CD4-positive, alpha-beta T cell treated with Interleukin-1 beta for 1 hour (primary cell): ENCODE data around the gene JOSD2.

ENCODE experiments used
- DNase-seq, 2 donors: peaks; one replicate each; pipeline ENCODE4 v3.0.0-alpha.2; 2020 to 2022

Gene JOSD2, protein sequence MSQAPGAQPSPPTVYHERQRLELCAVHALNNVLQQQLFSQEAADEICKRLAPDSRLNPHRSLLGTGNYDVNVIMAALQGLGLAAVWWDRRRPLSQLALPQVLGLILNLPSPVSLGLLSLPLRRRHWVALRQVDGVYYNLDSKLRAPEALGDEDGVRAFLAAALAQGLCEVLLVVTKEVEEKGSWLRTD

DNA sequence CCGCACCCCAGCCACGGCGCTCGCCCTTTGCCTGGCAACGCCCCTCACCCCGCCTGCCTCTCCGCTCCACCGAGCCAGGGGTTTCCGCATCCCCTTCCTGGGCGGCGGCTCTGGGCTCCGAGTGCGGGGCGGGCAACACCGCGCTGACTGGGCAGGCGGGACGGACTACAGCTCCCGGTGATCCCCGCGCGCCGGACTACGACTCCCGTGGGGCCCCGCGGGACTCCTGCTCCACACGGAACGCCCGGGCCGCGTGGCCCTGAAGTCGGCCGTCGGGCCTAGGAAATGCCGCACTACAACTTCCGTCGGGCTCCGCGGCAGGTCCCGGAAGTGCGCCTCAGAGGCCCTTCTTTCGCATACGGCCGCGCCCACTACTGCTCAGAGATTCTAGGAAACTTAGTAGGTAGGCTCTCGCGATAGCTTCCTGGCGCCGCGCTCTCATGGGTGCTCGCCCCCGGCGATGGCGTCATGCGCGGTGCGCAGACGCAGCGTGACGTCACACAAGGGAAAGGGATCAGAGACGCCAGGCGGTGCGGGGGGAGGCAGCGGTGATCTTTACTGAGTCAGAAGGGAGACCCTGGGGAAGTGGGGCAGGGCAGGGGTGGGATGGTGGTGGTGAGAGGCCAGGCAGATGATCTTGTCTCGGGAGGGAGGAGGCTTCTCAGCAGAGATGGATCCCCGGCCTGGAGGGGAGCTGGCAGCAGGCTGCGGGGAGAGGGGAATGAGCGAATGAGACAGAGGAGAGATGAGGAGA is at the start of gene JOSD2:
Gene JOSD2 (minus strand): TSS at position 123 of the 754 bp plus-strand sequence. CDS start 760 bp downstream, outside the sequence.
- peak; percentile 98 to 99 for DNase-seq

DNA sequence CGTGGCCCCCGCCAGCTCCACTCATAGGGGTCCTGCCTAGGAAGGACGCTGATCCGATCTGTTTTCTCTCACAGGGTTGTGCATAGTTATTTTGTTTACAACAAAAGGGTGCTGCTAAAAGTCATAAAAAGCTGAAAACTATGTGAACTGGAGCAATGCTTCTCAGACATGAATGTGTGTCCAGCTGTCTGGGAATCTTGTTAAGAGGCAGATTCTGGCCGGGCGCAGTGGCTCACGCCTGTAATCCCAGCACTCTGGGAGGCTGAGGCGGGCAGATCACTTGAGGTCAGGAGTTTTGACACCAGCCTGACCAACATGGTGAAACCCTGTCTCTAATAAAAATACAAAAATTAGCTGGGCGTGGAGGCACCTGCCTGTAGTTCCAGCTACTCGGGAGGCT is 48.6 kb upstream of the JOSD2 start:
- DNase-seq: no peak

DNA sequence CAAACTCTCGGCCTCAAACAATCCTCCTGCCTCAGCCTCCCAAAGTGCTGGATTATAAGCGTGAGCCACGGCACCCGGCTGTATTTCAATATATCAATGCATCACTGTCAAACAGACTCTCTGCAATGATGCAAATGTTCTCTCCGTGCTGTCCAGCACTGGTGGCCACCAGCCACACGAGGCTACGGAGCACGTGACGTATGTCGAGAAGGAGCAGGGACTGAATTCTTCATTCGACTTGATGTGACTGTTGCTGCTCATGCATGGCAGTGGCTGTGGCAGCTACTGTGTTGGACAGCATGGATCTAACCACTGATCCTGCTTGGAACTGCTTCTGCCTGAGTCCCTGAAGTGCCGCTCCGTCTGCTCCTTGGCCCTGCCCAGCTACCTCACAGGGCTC is 47.5 kb upstream of the JOSD2 start:
- DNase-seq: no peak

DNA sequence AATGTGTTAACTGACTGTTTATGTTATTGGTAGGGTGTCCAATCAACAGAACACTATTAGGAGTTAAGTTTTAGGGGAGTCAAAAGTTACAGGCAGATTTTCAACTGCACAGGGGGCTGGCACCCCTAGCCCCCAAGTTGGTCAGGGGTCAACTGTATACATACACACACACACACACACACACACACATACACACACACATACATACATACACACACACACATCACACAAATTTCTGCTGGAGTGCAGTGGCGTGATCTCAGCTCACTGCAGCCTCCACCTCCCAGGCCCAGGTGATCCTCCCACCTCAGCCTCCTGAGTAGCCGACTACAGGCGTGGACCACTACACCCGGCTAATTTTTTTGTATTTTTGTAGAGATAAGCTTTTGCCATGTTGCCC is 47.0 kb upstream of the JOSD2 start:
- DNase-seq: no peak

DNA sequence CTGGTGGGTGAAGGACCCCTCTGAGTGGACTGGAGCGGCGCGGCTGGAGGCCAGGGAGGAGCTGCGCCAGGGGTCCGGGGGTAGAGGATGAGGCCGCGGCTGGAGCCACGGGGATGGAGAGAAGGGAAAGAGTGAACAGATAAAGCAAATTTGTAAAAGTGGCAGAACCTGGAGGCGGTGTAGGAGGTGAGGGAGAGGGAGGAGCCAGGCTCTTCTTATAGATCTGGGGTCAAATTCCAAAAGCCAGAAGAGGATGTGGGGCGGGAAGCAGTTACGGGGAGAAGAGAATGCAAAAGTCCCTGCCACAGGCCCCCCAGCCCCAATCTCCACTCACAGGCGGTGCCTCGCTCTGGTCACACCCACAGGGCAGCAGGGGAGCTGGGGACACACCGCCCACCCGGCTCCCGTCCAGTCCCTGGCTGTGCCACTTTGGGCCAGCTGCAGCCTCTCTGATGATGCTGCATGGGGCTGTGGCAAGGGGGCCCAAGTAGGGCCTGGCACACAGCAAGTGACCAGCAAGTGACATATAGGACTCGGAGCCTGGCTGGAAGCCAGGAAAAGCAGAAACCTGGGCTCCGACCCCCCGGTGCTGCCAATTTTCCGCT is 46.1 kb upstream of the JOSD2 start:
- DNase-seq: no peak

DNA sequence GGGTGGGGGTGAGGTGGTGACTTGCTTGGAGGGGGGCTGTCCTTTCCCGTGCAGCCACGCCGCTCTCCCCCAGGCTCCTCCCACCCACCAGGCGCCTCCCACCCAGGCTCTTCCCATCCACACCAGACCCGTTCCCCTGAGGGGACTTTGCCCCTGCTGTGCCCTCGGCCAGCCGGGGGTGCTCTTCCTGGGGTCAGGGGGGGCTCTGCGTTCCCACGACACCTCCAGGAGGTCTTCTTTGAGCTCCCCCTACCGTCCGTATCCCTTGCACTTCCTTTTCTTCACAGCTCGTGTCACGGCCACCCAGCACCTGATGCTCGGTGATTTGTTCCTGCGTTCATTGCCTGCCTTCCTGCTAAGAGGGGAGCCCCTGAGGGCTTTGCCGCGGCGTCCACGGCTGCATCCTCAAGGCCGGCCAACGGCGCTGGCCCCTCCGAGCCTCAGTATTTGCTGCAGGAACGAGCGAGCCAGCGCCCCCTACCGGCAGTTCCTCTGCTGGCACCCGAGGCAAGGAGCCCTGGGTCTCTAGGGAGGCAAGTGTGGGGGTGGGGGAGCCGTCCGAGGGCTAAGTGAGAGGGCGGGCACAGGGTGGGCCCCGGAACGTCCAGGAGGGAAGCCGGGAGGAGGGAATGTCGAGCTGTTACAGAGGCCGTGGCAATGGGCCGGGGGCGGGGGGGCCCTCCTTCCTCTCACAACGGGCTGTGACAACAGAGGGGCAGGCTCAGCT is 45.5 kb upstream of the JOSD2 start:
- peak; percentile 64 to 70 for DNase-seq

DNA sequence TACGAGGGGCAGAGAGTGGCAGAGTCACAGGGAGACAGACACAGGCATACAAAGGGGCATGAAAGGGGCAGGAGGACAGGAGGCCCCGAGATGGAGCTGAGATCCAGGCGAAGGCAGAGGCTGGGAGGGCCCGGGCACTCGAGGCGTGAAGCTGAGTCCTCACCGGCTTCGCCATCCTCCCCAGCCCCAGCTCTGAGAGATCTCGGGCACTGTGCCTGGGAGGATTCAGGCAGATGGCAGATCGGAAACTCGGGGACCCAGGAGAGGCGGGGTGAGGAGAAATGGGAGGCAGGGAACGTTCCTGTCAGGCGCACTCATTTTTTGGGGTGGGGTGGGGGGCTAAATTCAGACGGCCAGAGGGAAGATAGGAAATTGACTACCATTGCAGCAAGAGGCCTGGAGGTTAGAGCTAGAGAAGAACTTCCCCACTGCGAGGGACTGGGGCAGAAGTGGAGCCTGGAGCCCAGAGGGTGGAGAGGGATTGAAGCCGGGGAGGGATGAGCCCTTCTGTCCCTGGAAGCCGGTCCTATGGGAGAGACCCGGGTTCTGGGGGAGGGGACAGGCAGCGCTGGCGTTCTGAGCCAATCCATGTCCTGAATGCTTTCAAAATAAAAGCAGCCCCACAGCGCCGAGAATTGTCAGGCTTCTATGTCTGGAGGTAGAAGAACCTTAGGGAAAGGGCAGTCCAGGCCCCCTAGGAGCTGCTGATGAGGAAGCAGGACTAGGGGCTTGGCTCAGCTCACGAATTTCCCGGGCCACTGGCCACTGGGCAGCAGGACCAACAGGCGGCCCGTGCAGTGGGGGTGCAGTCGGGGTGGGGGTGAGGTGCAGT is 44.7 kb upstream of the JOSD2 start:
- no peak for DNase-seq

DNA sequence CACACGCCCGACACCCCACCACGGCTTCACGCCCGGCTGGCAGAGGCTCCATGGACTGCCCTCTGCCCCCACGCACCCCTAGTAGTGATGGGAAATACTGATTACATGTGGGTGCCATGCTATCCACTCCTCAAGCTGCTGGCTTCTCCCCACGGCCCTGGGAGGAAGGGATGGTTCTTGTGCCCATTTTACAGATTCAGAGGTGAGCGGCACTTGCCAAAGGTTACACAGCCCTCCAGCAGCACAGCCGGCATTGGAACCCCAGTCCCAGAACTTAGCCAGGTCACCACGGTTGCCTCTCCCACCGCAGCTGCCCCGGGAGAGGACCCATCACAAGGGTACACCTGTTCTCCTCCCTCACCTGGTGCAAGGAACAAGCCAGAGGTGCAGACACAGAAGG is 44.0 kb upstream of the JOSD2 start:
- no peak for DNase-seq

DNA sequence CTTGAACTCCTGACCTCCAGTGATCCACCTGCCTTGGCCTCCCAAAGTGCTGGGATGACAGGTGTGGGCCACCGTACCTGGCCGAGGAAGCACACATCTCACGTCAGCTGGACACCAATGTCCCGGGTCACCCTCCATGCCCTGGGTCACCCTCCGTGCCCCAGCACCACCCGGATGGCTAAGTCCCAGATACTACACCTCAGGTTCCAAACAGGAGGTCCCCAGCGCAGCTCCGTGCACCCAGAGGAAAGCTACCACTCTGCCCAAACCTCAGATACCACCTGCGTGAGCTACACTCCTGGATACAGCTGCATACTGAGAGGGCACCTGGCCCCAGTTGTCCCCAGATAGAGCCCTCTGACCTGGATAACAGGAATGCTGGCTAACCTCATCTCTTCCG is 43.2 kb upstream of the JOSD2 start:
- no peak for DNase-seq

DNA sequence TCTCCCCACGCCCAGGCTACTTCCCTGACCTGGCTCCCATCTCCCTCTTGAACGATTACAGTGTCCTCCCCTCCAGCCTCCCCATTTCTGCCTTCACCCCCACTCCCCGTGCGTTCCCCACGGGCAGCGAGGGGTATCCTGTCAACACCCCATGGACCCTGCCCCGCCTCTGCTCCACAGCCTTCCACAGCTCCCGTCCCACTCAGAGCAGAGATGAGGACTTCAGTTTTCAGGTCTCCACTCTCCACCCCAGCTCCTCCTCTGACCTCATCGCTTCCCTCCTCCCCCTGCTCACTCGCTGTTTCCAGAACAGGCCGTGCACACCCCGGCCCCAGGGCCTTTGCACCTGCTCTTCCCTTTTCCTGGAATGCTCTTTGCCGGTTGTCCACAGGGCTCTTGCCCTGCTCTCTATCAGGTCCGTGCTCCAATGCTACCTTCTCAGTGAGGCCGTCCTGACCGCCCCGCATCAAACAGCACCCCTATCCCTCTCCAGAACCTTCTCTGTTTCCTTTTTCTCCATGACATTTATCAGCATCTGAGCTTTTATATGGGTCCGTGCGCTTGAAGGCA is 42.2 kb upstream of the JOSD2 start:
- DNase-seq: no peak

DNA sequence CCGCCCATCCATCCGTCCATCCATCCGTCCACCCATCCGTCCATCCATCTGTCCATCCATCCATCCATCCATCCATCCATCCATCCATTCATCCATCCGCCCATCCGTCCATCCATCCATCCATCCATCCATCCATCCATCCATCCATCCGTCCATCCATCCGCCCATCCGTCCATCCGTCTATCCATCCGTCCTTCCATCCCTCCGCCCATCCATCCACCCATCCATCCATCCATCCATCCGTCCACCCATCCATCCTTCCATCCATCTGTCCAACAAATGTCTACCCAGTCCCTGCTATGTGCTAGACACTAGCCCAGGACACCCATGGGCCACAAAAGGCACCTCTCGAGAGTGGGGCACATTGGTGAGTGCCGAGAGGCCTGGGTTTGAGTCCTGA is 41.5 kb upstream of the JOSD2 start:
- DNase-seq: no peak

DNA sequence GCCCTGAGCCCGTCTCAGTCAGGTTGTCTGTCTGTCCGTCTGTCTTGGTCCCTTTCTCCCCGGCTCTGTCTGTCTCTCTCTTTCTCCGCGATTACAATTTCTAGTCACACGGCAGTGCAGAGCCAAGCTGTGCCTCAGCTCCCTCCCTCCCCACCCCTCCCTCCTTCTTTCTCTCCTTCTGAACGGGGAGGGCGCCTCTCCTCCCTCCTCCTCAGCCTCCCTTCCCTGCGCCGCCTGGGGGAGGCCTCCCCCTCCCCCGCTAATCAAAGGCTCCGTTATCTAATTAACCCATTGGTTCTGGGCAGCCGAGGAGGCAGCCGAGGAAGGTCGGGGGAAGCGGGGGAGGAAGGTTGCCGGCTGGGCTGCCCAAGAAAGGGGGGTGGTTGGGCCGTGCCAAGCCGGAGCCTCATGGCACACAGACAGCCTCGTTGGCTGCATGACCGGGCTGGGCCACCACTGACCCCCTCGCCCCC is 40.8 kb upstream of the JOSD2 start:
- no peak for DNase-seq

DNA sequence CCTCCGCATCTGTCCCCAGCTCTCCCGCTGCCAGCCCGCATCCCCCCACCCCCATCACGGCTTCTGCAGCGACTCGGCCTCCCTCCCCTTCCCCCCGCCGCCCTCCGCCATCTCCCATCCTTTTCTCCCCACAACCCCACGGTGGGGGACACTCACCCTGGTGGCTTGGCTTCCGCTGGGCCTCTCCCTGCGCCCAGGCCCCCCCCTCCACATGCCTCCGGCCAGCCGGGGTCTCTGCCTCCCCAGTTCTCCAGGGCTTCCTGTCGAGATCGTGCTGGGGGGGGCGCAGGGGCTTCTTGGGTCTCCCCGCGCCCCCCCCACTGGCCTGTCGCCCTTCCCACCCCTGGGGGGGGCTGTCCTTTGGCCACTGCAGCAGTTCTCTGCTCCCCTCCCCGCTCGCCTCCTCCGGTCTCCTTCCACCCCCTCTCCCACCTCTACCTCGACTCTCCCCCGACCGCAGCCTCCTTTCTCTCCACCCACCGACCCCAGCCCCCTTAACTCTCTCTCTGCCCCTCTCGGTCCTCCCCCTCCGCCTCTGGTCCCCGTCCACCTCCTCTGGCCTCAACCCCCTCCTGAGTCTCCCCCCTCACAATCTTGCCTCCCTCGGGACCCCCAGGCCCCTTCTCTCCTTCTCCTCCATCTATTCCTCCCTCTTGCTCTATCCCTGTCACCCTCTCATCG is 40.2 kb upstream of the JOSD2 start:
- DNase-seq: no peak

DNA sequence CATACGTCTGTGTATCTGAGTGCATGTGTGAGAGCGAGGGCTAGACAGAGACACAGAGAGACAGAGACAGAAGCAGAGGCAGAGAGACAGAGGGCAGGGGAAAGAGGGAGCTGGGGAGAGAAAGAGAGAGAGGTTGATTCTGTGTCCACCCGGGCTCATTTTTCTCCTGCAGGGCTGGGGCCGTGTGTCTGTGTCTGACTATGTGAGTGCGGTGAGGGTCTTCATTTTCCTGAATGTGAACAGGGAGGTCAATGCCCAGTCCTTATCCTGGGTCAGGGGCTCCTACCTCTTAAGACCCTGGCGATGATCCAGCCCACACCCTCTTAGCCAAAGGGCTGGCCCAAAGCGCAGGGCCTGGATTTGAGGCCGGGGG is 39.6 kb upstream of the JOSD2 start:
- no peak for DNase-seq

DNA sequence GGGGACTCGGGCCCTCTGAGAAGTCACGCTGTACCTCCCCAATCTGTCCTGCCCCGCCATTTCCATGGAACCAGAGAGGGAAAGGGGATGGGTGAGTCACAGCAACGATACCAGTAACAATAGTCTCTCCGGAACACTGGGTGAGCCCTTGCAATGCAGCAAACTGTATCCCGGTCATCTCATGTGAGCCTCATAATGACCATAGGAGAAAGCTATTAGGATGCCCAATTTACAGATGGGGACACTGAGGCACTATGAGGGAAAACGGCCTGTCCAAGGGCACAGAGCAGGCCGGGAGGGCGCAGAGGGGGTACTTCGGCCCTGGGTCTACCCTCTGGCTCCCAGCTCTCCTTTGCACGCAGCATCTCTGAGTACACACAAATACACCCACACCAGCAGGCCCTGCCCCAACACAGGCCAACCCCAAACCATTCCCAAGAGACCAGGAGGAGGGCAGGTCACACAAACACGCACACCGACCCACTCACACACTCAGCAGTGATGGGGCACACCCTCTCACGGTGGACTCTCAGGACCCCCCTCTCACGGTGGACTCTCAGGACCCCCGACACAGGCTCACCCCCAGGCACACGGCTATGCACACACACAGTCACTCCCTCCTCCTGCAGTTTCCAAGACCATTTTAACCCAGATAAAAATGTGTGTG is 39.1 kb upstream of the JOSD2 start:
- no peak for DNase-seq

DNA sequence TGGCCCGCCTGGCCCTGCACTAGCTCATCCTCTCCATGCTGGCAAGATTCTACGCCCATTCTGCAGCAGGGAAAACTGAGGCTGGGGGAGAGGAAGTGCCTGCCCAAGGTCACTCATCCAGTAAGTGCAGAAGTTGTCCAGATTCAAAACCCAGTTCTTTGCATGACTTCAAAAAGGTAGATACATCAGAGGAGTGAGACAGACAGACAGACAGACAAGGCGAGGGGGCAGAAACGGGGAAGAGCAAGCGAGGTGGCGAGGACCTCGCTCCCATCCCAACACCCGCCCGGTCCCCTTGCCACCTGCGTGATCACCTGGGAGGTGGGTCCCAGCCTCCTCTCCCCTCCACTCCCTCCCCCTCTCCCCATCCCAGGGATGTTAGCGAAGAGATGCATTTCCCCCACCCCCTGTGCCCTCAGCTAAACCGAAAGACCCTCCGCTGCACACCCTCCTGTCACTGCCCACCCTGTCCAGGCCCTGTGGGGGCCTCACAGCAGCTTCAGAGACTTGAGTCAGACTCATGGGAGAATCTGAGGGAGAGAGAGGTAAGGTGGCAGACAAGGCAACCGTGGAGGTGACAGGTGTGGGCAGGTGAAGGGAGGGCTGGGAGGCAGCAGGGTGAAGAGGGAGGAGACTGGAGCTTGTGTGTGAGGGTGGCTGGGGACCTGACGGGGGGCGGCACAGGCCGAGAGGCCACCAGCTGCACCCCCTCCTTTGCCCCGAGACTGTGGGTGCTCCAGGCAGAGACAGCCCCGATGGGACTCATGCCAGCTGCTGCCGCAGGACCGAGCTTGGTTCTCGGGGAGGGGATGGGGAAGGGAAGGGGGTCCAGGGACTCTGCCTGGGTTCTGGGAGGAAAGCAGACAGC is 38.3 kb upstream of the JOSD2 start:
- DNase-seq: no peak

DNA sequence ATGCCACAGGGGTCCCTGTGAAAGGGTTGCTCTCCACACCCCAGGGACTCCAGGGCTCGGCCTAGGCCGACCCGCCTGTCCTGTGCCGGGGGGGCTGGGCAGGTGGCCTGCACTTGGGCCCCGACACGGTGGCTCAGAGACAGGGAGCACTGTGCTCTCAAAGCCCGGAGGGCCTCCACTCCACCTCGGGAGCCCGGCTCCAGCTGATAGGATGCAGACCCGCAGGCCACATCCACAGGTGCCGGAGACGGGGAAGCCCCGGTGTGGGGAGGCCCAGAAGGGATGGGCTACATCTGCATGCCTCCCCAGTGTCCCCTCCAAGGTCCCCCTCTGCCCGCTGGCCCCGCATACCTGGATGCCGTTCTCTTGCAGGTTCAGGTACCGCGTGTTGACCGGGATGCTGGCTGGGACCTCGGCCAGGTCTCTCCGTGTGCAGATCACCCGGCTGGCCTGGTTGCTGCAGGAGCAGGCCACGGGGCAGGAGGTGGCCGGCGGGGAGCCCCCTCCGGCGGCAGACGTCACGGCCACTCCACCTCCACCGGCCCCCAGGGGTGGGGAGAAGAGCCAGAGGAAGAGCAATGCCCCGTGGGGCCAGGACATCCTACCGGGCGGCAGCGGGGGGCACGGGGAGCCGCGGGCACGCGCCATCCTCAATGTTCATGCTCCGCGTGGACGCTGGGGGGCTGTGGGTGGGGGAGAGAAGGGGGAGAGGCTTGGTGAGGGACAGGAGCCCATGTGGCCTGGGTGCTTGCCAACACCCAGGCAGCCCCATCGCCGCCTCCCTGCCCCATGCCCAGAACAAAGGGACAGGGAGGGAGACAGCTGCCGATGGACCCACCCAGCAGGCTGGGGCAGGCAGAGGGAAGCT is 37.4 kb upstream of the JOSD2 start:
- DNase-seq: no peak

DNA sequence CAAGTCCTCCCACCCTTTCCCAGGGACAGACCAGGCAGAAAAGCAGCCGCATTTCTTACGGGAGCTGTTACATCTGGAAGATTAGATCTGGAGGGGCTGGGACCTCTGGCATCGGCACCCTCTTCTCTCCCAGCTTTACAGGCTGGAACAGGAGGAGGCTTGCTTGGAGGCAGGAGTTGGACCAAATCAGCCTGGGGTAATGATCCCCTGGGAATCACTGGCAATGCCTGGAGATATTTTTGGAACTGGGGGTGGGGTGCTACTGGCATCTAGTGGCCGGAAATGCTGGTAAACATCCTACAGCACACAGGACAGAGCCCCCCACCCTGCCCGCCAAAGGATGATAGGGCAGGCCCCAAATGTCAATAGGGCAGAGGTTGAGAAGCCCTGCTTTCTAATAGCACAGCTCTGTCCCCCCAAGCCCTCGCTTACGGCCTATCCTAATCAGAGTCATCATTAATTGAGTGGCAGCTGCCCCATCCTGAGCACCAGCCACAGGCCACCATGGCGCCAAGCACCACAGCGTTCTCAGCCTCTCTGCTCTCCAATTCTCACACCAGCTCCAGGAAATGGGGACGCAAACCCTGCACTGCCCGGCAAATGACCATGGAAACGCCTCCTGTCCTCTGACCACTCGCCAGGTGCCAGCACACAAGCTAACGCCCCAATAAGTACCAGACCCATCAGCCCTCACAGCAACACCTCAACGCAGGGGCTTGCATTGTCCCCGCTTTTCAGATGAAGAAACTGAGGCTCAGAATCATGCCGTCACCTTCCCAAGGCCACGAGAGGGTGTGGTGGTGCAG is 36.6 kb upstream of the JOSD2 start:
- DNase-seq: no peak
